Measurements from ENCODE around the gene HCK.
A peak's percentile ranks its signal among the peaks of the same experiment; 100 is the strongest.
"Not testable (repeated sequence)": the region's sequence is repeated elsewhere in the genome, so short reads cannot be mapped to it uniquely, and the experiment has no call there.

The HCK gene

DNA sequence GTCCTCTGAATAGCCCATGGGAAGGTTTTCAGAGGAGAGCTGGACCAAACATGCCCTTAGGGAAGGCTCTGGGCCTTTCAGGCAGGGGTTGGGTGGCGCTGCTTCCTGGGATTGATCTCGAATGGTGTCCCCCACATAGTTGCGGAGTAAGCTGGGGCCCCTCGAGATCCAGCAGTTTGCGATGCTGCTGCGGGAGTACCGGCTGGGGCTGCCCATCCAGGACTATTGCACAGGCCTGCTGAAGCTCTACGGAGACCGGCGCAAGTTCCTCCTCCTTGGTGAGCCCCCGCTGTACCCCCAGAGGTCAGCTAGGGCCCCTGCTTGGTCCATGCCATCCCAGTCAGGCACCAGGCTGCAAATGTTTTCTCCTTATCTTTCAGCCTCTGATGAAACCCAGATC, 22.5 kb upstream of the HCK start:
- no peak for DNase-seq

- DNase-seq: peak; percentile 72
Observed at GRCh38 chr20:32031007-32031958, 20.8 kb upstream of the HCK start.

DNA sequence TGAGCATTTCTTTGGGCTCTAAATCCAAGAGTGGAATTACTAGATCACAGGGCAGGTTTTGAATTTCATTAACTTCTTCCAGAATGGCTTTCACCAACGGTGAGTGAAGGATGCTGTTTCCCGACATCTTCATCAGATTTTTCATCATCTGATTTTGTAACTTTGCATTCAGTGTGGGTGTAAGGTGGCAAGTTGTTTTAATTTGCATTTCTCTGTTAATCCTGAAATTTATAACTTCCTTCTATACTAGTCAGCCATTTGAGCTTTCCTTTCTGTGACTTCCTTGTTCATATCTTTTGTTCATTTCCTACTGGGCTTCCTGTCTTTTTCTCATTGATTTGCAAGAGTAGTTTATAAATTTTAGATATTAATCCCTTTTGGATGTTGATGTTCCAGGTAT, 18.7 kb upstream of the HCK start:
- DNase-seq: no peak

GRCh38 chr20:32033721-32034120, 18.3 kb upstream of the HCK start:
- not testable (repeated sequence) for DNase-seq

GRCh38 chr20:32034581-32035425, 17.2 kb upstream of the HCK start:
- no peak for DNase-seq

DNA sequence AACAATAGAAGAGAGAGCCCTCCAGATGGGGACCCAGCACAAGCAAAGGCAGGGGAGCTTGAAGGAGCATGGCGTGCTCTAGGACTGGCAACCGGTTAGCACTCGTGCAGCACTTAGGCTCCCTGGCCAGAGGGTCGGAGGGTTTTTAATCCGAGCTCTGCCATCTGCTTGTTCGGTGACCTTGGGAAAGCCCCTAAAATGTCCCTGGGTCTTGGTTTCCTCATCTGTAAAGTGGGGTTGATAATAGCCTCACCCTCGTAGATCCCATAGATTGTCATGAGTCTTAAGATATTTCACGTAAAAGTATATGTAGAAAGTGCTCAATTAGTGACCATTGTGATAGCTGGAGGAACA, 16.6 kb upstream of the HCK start:
- DNase-seq: no peak

DNA sequence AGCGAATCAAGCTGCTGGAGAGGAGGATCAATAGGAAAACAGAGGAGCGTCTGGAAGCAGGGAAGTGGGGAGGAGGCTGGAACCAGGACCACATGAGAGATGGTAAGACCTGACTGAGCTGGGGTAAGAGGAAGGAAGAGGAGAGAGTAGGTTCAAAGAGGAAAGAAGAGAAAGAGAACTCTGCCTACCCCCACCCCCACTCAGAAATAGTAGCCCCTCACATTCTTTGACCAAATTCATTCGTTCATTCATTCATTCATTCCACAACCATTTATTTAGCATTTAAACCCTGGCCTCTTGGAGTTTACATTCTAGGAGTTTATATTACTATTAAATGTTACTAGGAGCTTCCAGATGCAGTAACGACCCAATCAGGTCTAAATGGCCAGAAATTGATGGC, 15.8 kb upstream of the HCK start:
- DNase-seq: no peak

DNA sequence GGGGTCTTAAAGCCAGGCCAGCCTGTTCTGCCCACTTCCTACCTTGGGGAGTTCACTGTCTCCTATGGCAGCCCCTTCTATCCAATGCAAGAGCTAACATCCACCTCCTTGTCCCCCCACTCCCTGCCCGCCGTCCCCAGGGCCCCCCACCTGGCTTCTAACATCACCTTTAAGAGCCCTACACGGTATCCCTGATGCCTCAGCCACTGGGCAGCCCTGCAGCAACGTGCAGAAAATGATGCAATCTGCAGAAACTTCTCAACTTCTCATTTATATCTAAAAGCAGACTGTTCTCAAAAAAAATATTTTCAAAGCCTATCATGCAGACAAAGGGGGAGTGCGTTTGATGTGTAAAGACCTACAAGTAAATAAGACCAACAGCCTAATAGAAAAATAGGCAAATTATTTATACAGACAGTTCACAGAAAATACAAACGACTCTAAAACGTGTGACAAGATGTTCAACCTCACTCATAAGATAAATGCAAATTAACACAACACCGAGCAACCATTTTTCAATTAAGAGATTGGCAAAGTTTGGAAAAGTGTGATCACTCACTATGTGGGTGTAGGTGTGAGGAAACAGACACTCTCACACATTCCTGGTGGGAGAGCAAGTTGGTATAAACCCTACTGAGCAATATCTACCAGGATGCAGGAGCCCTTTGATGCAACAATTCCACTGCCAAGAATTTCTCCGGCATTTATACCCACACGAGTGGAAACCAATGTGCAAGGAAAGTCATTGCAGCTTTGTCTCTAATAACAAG, 15.1 kb upstream of the HCK start:
- no peak for DNase-seq

DNA sequence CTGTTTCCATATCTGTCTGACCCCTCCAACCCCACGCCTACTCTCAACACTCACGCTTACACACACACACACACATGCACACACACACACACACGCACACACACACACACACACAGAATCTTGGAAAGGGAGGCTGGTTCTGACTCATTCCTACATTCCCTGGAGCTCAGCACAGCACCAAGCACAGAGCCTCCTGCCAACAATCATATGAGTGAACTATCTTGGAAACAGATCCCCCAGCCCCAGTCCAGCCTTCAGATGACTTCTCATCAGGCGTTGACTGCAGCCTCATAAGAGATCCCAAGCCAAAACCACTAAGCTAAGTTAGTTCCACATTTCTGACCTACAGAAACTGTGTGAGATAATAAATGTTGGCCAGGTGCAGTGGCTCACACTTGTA, 14.1 kb upstream of the HCK start:
- no peak for DNase-seq

DNA sequence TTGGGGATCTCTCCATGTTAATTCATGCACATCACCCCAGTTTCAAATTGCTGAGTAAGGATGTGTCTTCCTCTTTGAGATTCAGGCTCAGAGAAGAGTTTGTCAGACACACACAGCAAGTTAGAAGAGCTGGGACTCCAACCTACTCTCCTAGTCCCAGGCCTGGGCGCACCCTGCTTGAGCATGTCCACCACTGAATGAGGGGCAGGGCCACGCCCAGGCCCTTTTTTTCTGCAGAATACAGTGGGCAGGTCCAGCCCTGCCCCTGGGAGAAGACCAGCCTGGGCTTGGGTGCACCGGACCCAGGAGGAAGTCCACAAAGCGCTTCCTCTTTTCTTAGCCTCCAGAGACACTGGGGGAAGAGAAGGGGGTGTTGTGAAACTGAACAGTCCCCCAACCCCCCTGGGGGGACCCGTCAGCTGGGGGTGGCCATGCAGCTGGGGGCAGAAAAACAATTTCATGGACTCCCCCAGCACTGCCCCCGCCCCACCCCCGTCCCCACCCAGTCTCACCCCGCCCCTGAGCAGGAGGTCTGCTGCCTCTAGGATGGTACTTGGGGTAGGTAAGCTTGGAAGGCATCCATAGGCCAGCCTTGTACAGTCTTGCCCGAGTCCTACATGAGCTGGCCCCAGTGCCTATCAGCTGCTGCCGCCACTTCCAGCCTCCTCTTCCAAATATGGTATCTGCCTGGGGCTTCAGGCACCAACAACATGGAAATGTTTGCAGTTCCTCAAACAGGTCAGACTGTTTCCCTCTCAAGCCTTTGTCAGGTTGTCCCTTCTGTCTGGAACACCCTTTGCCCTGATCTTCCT, 11.7 kb upstream of the HCK start:
- no peak for DNase-seq

- DNase-seq: no peak
Observed at GRCh38 chr20:32045999-32046398, 6.0 kb upstream of the HCK start.

GRCh38 chr20:32050324-32050841, 1.7 kb upstream of the HCK start:
- DNase-seq: no peak

GRCh38 chr20:32050851-32051556, 1.0 kb upstream of the HCK start:
- no peak for DNase-seq

- no peak for DNase-seq
Observed at GRCh38 chr20:32051720-32052089, 337 bp upstream of the HCK start.

DNA sequence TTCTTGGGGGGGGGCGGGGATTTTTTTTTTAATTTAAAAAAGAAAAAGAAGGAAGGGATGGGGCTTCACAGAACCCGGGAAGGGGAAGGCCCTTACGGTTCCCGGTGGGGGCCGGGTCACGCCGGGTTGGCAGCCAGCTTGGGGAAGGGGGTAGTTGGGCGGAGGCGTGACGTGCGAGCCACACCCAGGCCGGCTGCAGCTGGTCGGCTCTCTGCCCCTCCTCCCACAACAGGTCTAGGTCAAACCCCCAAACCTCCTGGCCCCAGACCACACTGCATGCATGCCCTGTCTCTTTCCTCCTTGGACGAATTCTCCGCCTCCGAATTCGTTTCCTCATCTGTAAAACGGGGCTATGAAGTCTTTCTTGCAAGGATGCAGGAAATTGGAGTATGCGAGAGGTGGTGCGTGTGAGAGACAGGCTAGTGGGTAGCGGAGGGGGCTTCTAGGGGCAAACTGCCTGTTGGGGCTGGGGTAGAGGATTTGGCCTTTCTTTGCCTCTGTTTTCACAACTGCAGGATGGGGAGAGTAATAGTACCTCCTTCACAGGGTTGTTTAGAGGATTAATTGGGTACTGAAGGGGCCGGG, 828 bp downstream of the HCK start:
- no peak for DNase-seq

GRCh38 chr20:32053648-32054047, 1.6 kb downstream of the HCK start:
- DNase-seq: no peak

- DNase-seq: no peak
Observed at GRCh38 chr20:32056708-32057483, 4.9 kb downstream of the HCK start.

- DNase-seq: no peak
Observed at GRCh38 chr20:32057656-32058184, 5.7 kb downstream of the HCK start.

- no peak for DNase-seq
Observed at GRCh38 chr20:32059189-32059588, 7.1 kb downstream of the HCK start.

GRCh38 chr20:32062776-32063170, 10.7 kb downstream of the HCK start:
- no peak for DNase-seq

Measured in kidney glomerular epithelial cell (primary cell).